Lung (tissue), 12 donors: Measurements from ENCODE around the gene STX18. TPM values are rescaled to one million over a fixed set of nuclear protein-coding genes. Genes with fewer than 3 reads are reported as not detected.

Experiments used
- ATAC-seq: fragments of 200-7000 bp; cut with Tn5 transposase; one replicate; pipeline ENCODE4 v1.9.1; 2020; ENCODE audit warnings: moderate number of reproducible peaks; ENCODE audit not compliant: insufficient read depth, low FRiP score
- DNase-seq, 3 donors: peaks; one replicate each; pipeline ENCODE4 v3.0.0-alpha.2; 2013 to 2017
- H3K27ac ChIP-seq, 2 donors: one replicate each; pipeline ENCODE4 v1.5.1; 2013; ENCODE audit warnings: mild to moderate bottlenecking in 2 of 2, moderate library complexity in 2 of 2, control low read depth in 1 of 2, inconsistent platforms in 1 of 2, low read depth in 1 of 2, low read length in 1 of 2
- H3K27me3 ChIP-seq, 3 donors: one replicate each; pipeline ENCODE4 v1.5.1; 2013; ENCODE audit warnings: low read length in 2 of 3; ENCODE audit not compliant: control insufficient read depth in 3 of 3, insufficient read depth in 3 of 3
- H3K36me3 ChIP-seq, 4 donors: one replicate each; pipeline ENCODE4 v1.5.1; 2013; ENCODE audit warnings: low read length in 4 of 4, mild to moderate bottlenecking in 1 of 4, moderate library complexity in 1 of 4; ENCODE audit not compliant: control insufficient read depth in 4 of 4, insufficient read depth in 4 of 4
- H3K4me1 ChIP-seq, 5 donors: one replicate each; pipeline ENCODE4 v1.5.1; 2013; ENCODE audit warnings: low read length in 5 of 5, mild to moderate bottlenecking in 2 of 5, moderate library complexity in 1 of 5; ENCODE audit not compliant: control insufficient read depth in 5 of 5, insufficient read depth in 5 of 5
- H3K4me3 ChIP-seq: one replicate; pipeline ENCODE4 v1.5.1; 2013; ENCODE audit warnings: mild to moderate bottlenecking, control low read depth, moderate library complexity
- H3K9ac ChIP-seq, 2 donors: one replicate each; pipeline ENCODE4 v1.5.1; 2013; ENCODE audit warnings: low read length in 2 of 2, control low read depth in 1 of 2; ENCODE audit not compliant: insufficient read depth in 1 of 2
- H3K9me3 ChIP-seq, 4 donors: one replicate each; pipeline ENCODE4 v1.5.1; 2013; ENCODE audit warnings: low read length in 3 of 4, mild to moderate bottlenecking in 1 of 4, moderate library complexity in 1 of 4; ENCODE audit not compliant: control insufficient read depth in 4 of 4, insufficient read depth in 3 of 4
- WGBS, 2 donors: extraction: QIAGEN DNeasy Blood & Tissue Kit; methylation state at CpG; one replicate each; pipeline ENCODE4 v1.1.7; 2013; 5-methylcytosine and 5-hydroxymethylcytosine counted together
- polyA plus RNA-seq, 2 donors: library from polyadenylated mRNA; stranded (reverse); fragments of 200-250 nt; gene quantifications; one replicate each; pipeline ENCODE4 v1.2.1, GENCODE V29; 2013
- total RNA-seq, 2 donors: library from RNA; depleted of rRNA in 1 of 2; stranded (reverse); fragments of >200 nt in 1 of 2; gene quantifications; one replicate each; pipeline ENCODE4 v1.2.1, GENCODE V29; 2014 to 2021
- TF ChIP-seq, protein P1 (sequence below): IDR thresholded peaks from 2 replicates; pipeline ENCODE4 v1.5.1; 2012; ENCODE audit warnings: mild to moderate bottlenecking; ENCODE audit errors: control extremely low read depth, extremely low read depth
- donor health status: control.
- donor health status: control.
- donor health status: Bipolar disorder and iron deficiency.
- donor health status: healthy.
- donor health status: DM: yes; HTN: yes; CAD: no.

STX18 gene
- total and polyA plus RNA-seq, 4 donors: 16.2 to 34.1 (median 24.8) TPM

DNA sequence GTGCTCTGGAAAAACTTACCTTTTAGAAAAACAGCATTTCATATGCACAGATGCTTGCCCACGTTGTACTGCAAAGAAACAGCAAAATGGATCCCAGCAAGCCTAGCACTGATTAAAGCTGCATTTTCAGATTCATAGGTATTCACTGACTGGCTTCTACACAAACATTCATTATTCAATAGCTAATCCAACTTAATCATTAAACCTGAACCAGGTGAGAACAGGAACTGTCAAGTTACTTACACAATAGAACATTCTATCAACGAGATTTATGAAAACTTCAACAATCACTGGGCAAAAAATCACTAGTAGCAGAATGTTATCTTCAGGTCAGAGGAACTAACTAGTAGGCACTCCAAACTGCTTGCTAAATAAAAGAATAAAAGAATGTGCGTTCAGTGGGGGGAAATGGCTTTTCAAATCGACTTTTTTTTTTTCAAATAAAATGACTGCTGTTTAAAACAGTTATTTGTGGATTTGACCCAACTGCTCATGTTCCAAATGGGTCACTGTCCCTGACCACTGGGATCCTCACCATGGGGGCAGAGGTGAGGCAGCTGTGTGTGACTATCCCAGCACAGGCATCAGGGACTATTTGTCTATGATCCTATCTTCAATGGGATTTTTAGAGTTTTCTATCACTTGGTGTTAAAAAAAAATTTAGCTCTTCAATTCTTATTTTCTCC, 42.3 kb downstream of the STX18 start:
- Histone ChIP-seq H3K4me3 (no peak overlapping the region), H3K9me3 (no peaks in the 10 kb centered on the region), H3K36me3 (no peaks in the 10 kb centered on the region), H3K27ac (no peak overlapping the region), H3K4me1 (peaks cover 0 to 7% (median 3%) of the 10 kb centered on the region in 5 donors), H3K27me3 (no peaks in the 10 kb centered on the region), H3K9ac (no peak overlapping the region)
- no peak for ATAC-seq
- TF ChIP-seq, protein P1, sequence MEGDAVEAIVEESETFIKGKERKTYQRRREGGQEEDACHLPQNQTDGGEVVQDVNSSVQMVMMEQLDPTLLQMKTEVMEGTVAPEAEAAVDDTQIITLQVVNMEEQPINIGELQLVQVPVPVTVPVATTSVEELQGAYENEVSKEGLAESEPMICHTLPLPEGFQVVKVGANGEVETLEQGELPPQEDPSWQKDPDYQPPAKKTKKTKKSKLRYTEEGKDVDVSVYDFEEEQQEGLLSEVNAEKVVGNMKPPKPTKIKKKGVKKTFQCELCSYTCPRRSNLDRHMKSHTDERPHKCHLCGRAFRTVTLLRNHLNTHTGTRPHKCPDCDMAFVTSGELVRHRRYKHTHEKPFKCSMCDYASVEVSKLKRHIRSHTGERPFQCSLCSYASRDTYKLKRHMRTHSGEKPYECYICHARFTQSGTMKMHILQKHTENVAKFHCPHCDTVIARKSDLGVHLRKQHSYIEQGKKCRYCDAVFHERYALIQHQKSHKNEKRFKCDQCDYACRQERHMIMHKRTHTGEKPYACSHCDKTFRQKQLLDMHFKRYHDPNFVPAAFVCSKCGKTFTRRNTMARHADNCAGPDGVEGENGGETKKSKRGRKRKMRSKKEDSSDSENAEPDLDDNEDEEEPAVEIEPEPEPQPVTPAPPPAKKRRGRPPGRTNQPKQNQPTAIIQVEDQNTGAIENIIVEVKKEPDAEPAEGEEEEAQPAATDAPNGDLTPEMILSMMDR: no peak
- WGBS, 2 donors: 68 to 81% methylated on average over 4 of the region's 4 CpGs
- DNase-seq: no peak

DNA sequence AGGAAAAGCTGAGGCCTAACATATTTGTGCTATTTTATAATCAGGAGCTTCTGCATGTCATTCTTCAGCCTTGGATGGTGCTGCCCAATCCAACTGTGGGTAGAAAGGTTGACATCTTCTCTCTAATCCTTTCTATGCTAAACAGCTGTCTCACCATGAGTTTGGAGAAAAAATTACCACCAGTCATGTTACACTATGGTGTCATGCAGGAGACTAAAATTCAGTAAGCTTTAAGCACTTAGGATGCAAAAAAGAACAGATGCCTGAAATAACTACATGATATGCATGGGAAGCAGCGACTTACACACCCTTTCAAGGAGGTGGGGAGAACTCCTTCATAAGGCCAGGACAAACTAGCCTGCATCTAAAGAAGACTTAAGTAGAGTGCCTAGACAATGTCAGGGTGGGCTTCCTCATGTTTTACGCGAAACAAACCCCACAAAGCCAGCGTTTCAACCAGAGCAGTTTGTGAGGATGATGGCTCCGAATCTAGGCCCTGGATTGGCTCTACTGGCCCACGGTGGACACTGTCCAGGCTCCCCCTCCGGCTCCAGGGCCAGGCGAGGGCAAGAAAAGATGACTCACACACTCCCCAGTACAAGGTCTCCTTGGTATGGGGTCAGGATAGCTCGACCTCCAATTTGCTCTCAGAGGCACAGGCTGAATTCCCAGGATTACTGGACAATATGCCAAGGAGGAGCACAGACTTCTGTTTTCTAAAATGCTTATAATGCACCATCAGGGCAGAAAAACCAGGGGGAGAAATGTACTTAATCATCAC, 45.1 kb downstream of the STX18 start:
- no peak overlapping the region for H3K27ac ChIP-seq
- TF ChIP-seq, protein P1: no peak
- H3K4me1 ChIP-seq: peaks cover 0 to 10% (median 0%) of the 10 kb centered on the region in 5 donors
- no peaks in the 10 kb centered on the region for H3K27me3 ChIP-seq
- H3K9ac ChIP-seq: no peak overlapping the region
- H3K9me3 ChIP-seq: no peaks in the 10 kb centered on the region
- no peaks in the 10 kb centered on the region for H3K36me3 ChIP-seq
- DNase-seq (no peak), ATAC-seq (no peak)
- H3K4me3 ChIP-seq: no peak overlapping the region
- 84 to 91% methylated on average over 9 of the region's 9 CpGs for WGBS, 2 donors

DNA sequence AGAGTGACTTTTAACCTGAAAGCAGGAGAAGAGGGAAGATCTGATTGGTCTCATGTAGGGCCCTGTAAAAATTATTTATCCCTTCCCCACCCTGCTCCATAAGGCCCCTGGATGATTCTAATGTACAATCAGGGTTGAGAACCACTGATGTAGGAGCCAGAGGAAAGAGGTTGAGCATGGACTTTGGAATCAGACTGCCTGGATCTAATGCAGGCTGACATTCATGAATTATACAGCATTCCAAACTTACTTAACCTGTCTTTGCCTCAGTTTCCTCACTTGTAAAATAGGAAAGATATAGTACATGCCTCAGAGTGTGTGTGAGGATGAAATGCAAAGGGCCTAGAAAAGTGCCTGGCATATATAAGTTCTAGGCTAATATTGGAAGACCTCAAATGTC, 47.0 kb downstream of the STX18 start:
- TF ChIP-seq, protein P1: no peak
- H3K9me3 ChIP-seq: no peaks in the 10 kb centered on the region
- H3K36me3 ChIP-seq: no peaks in the 10 kb centered on the region
- no peaks in the 10 kb centered on the region for H3K27me3 ChIP-seq
- no peak for ATAC-seq
- H3K4me1 ChIP-seq: peaks cover 0 to 25% (median 0%) of the 10 kb centered on the region in 5 donors
- H3K9ac ChIP-seq: no peak overlapping the region
- H3K4me3 ChIP-seq: no peak overlapping the region
- no peak for DNase-seq
- no peak overlapping the region for H3K27ac ChIP-seq
